NCI-H748 treated with DMSO at 0.1 percent for 48 hours (cell line): ENCODE measurements around the gene SLK.
A peak's percentile ranks its signal among the peaks of the same experiment; 100 is the strongest.

ENCODE experiments used
- DNase-seq: peaks from one replicate; lab custom pipeline; 2025; lab: John Stamatoyannopoulos, UW

Gene SLK

GRCh38 chr10:103942866-103943265 lies 24.1 kb upstream of the SLK start:
- DNase-seq, result no peak

GRCh38 chr10:103947799-103948516 lies 19.0 kb upstream of the SLK start:
- DNase-seq, result no peak

GRCh38 chr10:103949728-103950127 lies 17.2 kb upstream of the SLK start:
- no peak for DNase-seq

- no peak for DNase-seq
These were observed 15.8 kb upstream of the SLK start for GRCh38 chr10:103951183-103951582.

GRCh38 chr10:103951942-103952341 lies 15.0 kb upstream of the SLK start:
- no peak for DNase-seq

- no peak for DNase-seq
These were observed 12.4 kb upstream of the SLK start for GRCh38 chr10:103954543-103954942.

- DNase-seq, result no peak
These were observed 7.9 kb upstream of the SLK start for GRCh38 chr10:103958996-103959395.

- DNase-seq, result no peak
These were observed 6.8 kb upstream of the SLK start for GRCh38 chr10:103960103-103960502.

GRCh38 chr10:103967448-103968071 lies 620 bp downstream of the SLK start:
- DNase-seq, result peak; percentile 15

GRCh38 chr10:103968441-103969391 lies 1.8 kb downstream of the SLK start:
- no peak for DNase-seq

GRCh38 chr10:103969436-103969835 lies 2.5 kb downstream of the SLK start:
- no peak for DNase-seq

GRCh38 chr10:103969857-103970627 lies 3.1 kb downstream of the SLK start:
- no peak for DNase-seq

GRCh38 chr10:103975169-103975568 lies 8.2 kb downstream of the SLK start:
- DNase-seq, result no peak

- DNase-seq, result no peak
These were observed 10.3 kb downstream of the SLK start for GRCh38 chr10:103977204-103977603.

- no peak for DNase-seq
These were observed 12.6 kb downstream of the SLK start for GRCh38 chr10:103979530-103979929.

- DNase-seq, result no peak
These were observed 13.5 kb downstream of the SLK start for GRCh38 chr10:103980288-103980906.

GRCh38 chr10:103982639-103983038 lies 15.7 kb downstream of the SLK start:
- DNase-seq, result no peak

- DNase-seq, result no peak
These were observed 16.5 kb downstream of the SLK start for GRCh38 chr10:103983367-103983911.

- DNase-seq, result no peak
These were observed 18.8 kb downstream of the SLK start for GRCh38 chr10:103985726-103986125.

GRCh38 chr10:103986360-103986759 lies 19.4 kb downstream of the SLK start:
- DNase-seq, result no peak

GRCh38 chr10:103990121-103990520 lies 23.2 kb downstream of the SLK start:
- DNase-seq, result no peak
